ENCODE results near the gene CARNS1. TPM values are rescaled to one million over a fixed set of nuclear protein-coding genes. Genes with fewer than 3 reads are reported as not detected.

Gene CARNS1
- total and polyA plus RNA-seq, 9 of the 15 experiments (the other 6 are each of a cell fraction or from before 2014, with no cell fraction given): 0.01 to 0.18 (median 0.06) TPM; not detected in 3

DNA sequence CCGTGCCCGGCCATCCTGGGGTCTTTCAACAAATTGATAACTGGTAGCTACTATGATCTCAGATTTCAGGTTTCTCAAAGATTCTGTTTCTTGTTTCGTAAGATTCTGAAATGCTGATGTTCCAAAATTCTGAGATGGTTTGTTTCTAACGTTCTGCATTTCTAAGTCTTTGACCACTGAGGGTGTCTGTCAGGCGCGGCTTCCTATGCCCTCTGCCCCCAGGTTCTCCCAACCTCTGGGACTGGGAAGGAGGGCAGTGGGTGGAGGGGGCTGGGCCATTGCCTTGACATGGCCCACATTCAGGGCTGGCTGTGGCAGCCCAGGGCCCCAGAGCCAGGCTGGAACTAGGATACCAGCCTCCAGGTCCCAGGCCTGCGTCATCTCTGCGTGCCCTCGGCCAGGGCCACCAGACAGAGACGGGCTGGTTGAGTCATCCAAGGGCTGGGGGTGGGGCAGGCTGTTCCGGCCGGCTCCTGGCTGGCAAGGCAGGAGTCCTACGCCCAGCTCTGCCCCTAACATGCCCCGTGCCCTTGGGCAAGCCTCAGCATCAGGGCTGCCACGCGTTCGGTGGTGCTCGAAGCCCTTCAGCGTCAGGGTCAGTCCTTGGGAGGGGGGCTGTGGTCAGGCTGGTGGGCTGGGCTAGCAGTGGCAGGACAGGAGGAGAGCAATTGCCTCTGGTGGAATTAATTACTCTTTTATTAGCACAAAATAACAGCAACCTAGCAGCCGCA, 48.4 kb downstream of the CARNS1 start (continued):
- TF ChIP-seq, protein P1, sequence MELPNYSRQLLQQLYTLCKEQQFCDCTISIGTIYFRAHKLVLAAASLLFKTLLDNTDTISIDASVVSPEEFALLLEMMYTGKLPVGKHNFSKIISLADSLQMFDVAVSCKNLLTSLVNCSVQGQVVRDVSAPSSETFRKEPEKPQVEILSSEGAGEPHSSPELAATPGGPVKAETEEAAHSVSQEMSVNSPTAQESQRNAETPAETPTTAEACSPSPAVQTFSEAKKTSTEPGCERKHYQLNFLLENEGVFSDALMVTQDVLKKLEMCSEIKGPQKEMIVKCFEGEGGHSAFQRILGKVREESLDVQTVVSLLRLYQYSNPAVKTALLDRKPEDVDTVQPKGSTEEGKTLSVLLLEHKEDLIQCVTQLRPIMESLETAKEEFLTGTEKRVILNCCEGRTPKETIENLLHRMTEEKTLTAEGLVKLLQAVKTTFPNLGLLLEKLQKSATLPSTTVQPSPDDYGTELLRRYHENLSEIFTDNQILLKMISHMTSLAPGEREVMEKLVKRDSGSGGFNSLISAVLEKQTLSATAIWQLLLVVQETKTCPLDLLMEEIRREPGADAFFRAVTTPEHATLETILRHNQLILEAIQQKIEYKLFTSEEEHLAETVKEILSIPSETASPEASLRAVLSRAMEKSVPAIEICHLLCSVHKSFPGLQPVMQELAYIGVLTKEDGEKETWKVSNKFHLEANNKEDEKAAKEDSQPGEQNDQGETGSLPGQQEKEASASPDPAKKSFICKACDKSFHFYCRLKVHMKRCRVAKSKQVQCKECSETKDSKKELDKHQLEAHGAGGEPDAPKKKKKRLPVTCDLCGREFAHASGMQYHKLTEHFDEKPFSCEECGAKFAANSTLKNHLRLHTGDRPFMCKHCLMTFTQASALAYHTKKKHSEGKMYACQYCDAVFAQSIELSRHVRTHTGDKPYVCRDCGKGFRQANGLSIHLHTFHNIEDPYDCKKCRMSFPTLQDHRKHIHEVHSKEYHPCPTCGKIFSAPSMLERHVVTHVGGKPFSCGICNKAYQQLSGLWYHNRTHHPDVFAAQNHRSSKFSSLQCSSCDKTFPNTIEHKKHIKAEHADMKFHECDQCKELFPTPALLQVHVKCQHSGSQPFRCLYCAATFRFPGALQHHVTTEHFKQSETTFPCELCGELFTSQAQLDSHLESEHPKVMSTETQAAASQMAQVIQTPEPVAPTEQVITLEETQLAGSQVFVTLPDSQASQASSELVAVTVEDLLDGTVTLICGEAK (IDR thresholded peaks at IDR 0.05): peak; percentile 30; the same call in 1 of the 2 replicates
- TF ChIP-seq, protein P1 (CRISPR knock-in tag; IDR thresholded peaks at IDR 0.05): no peak
- TF ChIP-seq, protein P2, sequence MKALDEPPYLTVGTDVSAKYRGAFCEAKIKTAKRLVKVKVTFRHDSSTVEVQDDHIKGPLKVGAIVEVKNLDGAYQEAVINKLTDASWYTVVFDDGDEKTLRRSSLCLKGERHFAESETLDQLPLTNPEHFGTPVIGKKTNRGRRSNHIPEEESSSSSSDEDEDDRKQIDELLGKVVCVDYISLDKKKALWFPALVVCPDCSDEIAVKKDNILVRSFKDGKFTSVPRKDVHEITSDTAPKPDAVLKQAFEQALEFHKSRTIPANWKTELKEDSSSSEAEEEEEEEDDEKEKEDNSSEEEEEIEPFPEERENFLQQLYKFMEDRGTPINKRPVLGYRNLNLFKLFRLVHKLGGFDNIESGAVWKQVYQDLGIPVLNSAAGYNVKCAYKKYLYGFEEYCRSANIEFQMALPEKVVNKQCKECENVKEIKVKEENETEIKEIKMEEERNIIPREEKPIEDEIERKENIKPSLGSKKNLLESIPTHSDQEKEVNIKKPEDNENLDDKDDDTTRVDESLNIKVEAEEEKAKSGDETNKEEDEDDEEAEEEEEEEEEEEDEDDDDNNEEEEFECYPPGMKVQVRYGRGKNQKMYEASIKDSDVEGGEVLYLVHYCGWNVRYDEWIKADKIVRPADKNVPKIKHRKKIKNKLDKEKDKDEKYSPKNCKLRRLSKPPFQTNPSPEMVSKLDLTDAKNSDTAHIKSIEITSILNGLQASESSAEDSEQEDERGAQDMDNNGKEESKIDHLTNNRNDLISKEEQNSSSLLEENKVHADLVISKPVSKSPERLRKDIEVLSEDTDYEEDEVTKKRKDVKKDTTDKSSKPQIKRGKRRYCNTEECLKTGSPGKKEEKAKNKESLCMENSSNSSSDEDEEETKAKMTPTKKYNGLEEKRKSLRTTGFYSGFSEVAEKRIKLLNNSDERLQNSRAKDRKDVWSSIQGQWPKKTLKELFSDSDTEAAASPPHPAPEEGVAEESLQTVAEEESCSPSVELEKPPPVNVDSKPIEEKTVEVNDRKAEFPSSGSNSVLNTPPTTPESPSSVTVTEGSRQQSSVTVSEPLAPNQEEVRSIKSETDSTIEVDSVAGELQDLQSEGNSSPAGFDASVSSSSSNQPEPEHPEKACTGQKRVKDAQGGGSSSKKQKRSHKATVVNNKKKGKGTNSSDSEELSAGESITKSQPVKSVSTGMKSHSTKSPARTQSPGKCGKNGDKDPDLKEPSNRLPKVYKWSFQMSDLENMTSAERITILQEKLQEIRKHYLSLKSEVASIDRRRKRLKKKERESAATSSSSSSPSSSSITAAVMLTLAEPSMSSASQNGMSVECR (CRISPR knock-in tag; IDR thresholded peaks at IDR 0.05): no peak; the same call in 1 of the 2 replicates
- TF ChIP-seq LEF1 (IDR thresholded peaks at IDR 0.05): 0 out of 2 replicates have a peak, but pooled peaks have one; percentile 30
- TF ChIP-seq DMBX1 (CRISPR knock-in tag; IDR thresholded peaks at IDR 0.05; ENCODE audit: borderline replicate concordance): peak; percentile 59
- TF ChIP-seq ZNF175 (CRISPR knock-in tag; IDR thresholded peaks at IDR 0.05; ENCODE audit: low read depth): 0 out of 2 replicates have a peak, but pooled peaks have one; percentile 35

All from K562 (cell line).